MCF 10A (cell line): ENCODE measurements around the gene HOTAIR. TPM values are rescaled to one million over a fixed set of nuclear protein-coding genes. Genes with fewer than 3 reads are reported as not detected.

Source experiments
- BruUV-seq: library from RNA; stranded (reverse); fragments of 400-500 nt; replicated peaks from 2 replicates; lab custom pipeline; 2021; lab: Mats Ljungman, UMichigan
- CTCF ChIA-PET: fragments of 300-600 bp; sonication (Branson Sonifier 250); formaldehyde crosslinking; extraction: SDS; loops from one replicate; lab custom pipeline; 2021; ENCODE audit warnings: antibody characterized with exemption, inconsistent platforms; lab: Yijun Ruan, JAX
- POLR2A ChIA-PET: fragments of 300-600, 350-650 bp; sonication (Branson Sonifier 250); formaldehyde crosslinking; extraction: SDS; loops from one replicate; lab custom pipeline; 2020; ENCODE audit warnings: antibody characterized with exemption, inconsistent platforms; lab: Yijun Ruan, JAX
- DNase-seq: peaks from one replicate; pipeline ENCODE4 v3.0.0-alpha.2; 2018; ENCODE audit not compliant: unreplicated experiment
- H3K27ac Mint-ChIP-seq: one replicate; pipeline ENCODE4 v1.8.0; 2022; ENCODE audit warnings: mild to moderate bottlenecking, low read depth, mixed read lengths; ENCODE audit not compliant: unreplicated experiment
- H3K27me3 Mint-ChIP-seq: one replicate; pipeline ENCODE4 v1.8.0; 2022; ENCODE audit warnings: mixed read lengths; ENCODE audit not compliant: insufficient read depth, unreplicated experiment
- H3K36me3 Mint-ChIP-seq: one replicate; pipeline ENCODE4 v1.8.0; 2022; ENCODE audit warnings: mild to moderate bottlenecking, moderate library complexity, mixed read lengths; ENCODE audit not compliant: insufficient read depth, unreplicated experiment
- H3K4me1 Mint-ChIP-seq: one replicate; pipeline ENCODE4 v1.8.0; 2022; ENCODE audit warnings: mixed read lengths; ENCODE audit not compliant: insufficient read depth, unreplicated experiment
- H3K4me3 Mint-ChIP-seq: one replicate; pipeline ENCODE4 v1.8.0; 2022; ENCODE audit warnings: mild to moderate bottlenecking, moderate library complexity, mixed read lengths; ENCODE audit not compliant: unreplicated experiment
- H3K9me3 Mint-ChIP-seq: one replicate; pipeline ENCODE4 v1.8.0; 2022; ENCODE audit warnings: mixed read lengths; ENCODE audit not compliant: unreplicated experiment
- CTCF ChIP-seq: fragments of 200-600 bp; IDR thresholded peaks from one replicate; pipeline ENCODE4 v1.8.0; 2022; ENCODE audit warnings: antibody characterized with exemption, mild to moderate bottlenecking; ENCODE audit not compliant: unreplicated experiment
- intact Hi-C: fragments of 100-400 bp; cut with micrococcal nuclease; formaldehyde crosslinking; loops from 2 replicates; pipeline ENCODE4 v1.14.1; 2022
- total RNA-seq: library from RNA; stranded (reverse); gene quantifications from 2 replicates; pipeline ENCODE4 v1.2.3, GENCODE V29; 2022

Gene HOTAIR
- total RNA-seq, 1 experiment from 2014 or later, result 2.0 TPM

- no TSS peak for BruUV-seq
- CTCF ChIA-PET, result interaction anchor here (0.6 to 1.3 kb wide), 6 partner anchors 8 to 220 kb away, joined by 3 to 4 read pairs (median 4); partner anchors contain the start of gene HOXC10
- DNase-seq, result no peak
- intact Hi-C loops, result no loop called here
- H3K9me3 Mint-ChIP-seq, result no peaks in the 10 kb centered on the region
- H3K4me3 Mint-ChIP-seq, result no peak overlapping the region
- no peaks in the 10 kb centered on the region for H3K36me3 Mint-ChIP-seq
- no peak for TF ChIP-seq CTCF
- POLR2A ChIA-PET, result interaction anchor here (0.5 to 0.8 kb wide), 2 partner anchors 10 to 480 kb away, joined by 3 read pairs; partner anchors contain the start of gene HOXC11
- no peaks in the 10 kb centered on the region for H3K4me1 Mint-ChIP-seq
- H3K27me3 Mint-ChIP-seq, result no peaks in the 10 kb centered on the region
- H3K27ac Mint-ChIP-seq, result no peak overlapping the region
Observed at GRCh38 chr12:53963434-53964314, 11.1 kb downstream of the HOTAIR start.

GRCh38 chr12:53963005-53963404, 11.7 kb downstream of the HOTAIR start:
- Mint-ChIP-seq H3K27ac (no peak overlapping the region), H3K4me3 (no peak overlapping the region), H3K4me1 (no peaks in the 10 kb centered on the region), H3K9me3 (no peaks in the 10 kb centered on the region), H3K27me3 (no peaks in the 10 kb centered on the region), H3K36me3 (no peaks in the 10 kb centered on the region)
- no peak for TF ChIP-seq CTCF
- intact Hi-C loops, result no loop called here
- no peak for DNase-seq
- BruUV-seq, result no TSS peak
- ChIA-PET POLR2A (interaction anchor here (0.8 kb wide), 1 partner anchor 10 kb away, joined by 3 read pairs; the partner anchor contains the start of gene HOXC11), CTCF (interaction anchor here (0.6 to 1.3 kb wide), 5 partner anchors 9 to 238 kb away, joined by 3 to 4 read pairs (median 3); no protein-coding TSS in a partner anchor)

GRCh38 chr12:53961025-53961761, 13.6 kb downstream of the HOTAIR start:
- intact Hi-C loops, result no loop called here
- Mint-ChIP-seq H3K27ac (no peak overlapping the region), H3K4me3 (no peak overlapping the region), H3K36me3 (no peaks in the 10 kb centered on the region), H3K4me1 (no peaks in the 10 kb centered on the region), H3K9me3 (no peaks in the 10 kb centered on the region), H3K27me3 (no peaks in the 10 kb centered on the region)
- BruUV-seq, result no TSS peak
- CTCF ChIA-PET, result interaction anchor here (0.6 kb wide), 2 partner anchors 10 to 27 kb away, joined by 3 to 4 read pairs; no protein-coding TSS in a partner anchor
- no peak for TF ChIP-seq CTCF
- POLR2A ChIA-PET, result interaction anchor here (1.1 kb wide), 1 partner anchor 11 kb away, joined by 3 read pairs; no protein-coding TSS in a partner anchor
- no peak for DNase-seq
